SK-N-SH (cell line): ENCODE measurements around the gene GNAZ.

ENCODE experiments used
- CHD2 ChIP-seq: fragments of 150-350 bp; IDR thresholded peaks from 2 replicates; pipeline ENCODE4 v1.6.1; 2018; ENCODE audit warnings: low read length; ENCODE audit not compliant: partially characterized antibody
- CTCF ChIP-seq: fragments of 200-600 bp; sonication (generic); IDR thresholded peaks from 2 replicates; pipeline ENCODE4 v1.6.1; 2017; ENCODE audit warnings: antibody characterized with exemption, mild to moderate bottlenecking, moderate library complexity
- ELF1 ChIP-seq: IDR thresholded peaks from 2 replicates; pipeline ENCODE4 v1.4.0; 2012
- EP300 ChIP-seq, 2 experiments: IDR thresholded peaks; 2 replicates each; pipeline versions ENCODE4 v1.4.0 to v1.6.1; 2012; ENCODE audit warnings: borderline replicate concordance in 1 of 2, low read depth in 1 of 2, low read length in 1 of 2
- FOXM1 ChIP-seq: IDR thresholded peaks from 2 replicates; pipeline ENCODE4 v1.4.0; 2012; ENCODE audit warnings: low read depth, mild to moderate bottlenecking
- RAD21 ChIP-seq: IDR thresholded peaks from 2 replicates; pipeline ENCODE4 v1.6.1; 2012; ENCODE audit warnings: mild to moderate bottlenecking, low read length
- RXRA ChIP-seq: IDR thresholded peaks from 2 replicates; pipeline ENCODE4 v1.4.0; 2012; ENCODE audit warnings: low read depth, mild to moderate bottlenecking, borderline replicate concordance

- TF ChIP-seq CTCF = no peak
- TF ChIP-seq RAD21 = no peak
- no peak for TF ChIP-seq ELF1
- TF ChIP-seq EP300 (IDR thresholded peaks at IDR 0.05; ENCODE audit: borderline replicate concordance in 1 of 2, low read depth in 1 of 2, low read length in 1 of 2) = no peak
- no peak for TF ChIP-seq FOXM1
- TF ChIP-seq RXRA = no peak
- TF ChIP-seq CHD2 = no peak
These were observed 35.6 kb downstream of the GNAZ start for GRCh38 chr22:23105919-23106318.
